H1 (cell line): ENCODE data around the gene RGCC. TPM values are rescaled to one million over a fixed set of nuclear protein-coding genes. Genes with fewer than 3 reads are reported as not detected.

Experiments
- CTCF ChIA-PET: fragments of 300-600 bp; sonication (Branson Sonifier 250); formaldehyde crosslinking; loops from one replicate; lab custom pipeline; 2021; ENCODE audit not compliant: partially characterized antibody; lab: Charles Lee
- POLR2A ChIA-PET: fragments of 300-600 bp; sonication (Branson Sonifier 250); formaldehyde crosslinking; loops from one replicate; lab custom pipeline; 2021; ENCODE audit warnings: inconsistent platforms; ENCODE audit not compliant: partially characterized antibody; lab: Charles Lee
- DNase-seq, 2 experiments: peaks; one replicate each; pipeline versions ENCODE4 v3.0.0 to v3.0.0-alpha.2; 2010 to 2022; ENCODE audit warnings: low spot score in 2 of 2, low read depth in 1 of 2, mixed read lengths in 1 of 2
- FAIRE-seq: peaks from 2 replicates; lab custom pipeline; 2011; peaks lifted over from hg19 to GRCh38; lab: Jason Lieb, UNC
- H2AFZ ChIP-seq: 2 replicates; pipeline ENCODE4 v1.8.1; 2012; ENCODE audit warnings: low read length, inconsistent platforms
- H2AK5ac ChIP-seq: 2 replicates; pipeline ENCODE4 v1.6.1; 2013; ENCODE audit warnings: low read depth, low read length
- H2BK120ac ChIP-seq: replicated peaks from 2 replicates; pipeline ENCODE3; 2013; ENCODE audit warnings: low read depth, low read length, inconsistent platforms
- H2BK12ac ChIP-seq: 2 replicates; pipeline ENCODE4 v1.6.1; 2013; ENCODE audit warnings: low read depth, low read length
- H2BK15ac ChIP-seq: 2 replicates; pipeline ENCODE4 v1.6.1; 2013; ENCODE audit warnings: low read length
- H2BK20ac ChIP-seq: 2 replicates; pipeline ENCODE4 v1.6.1; 2013; ENCODE audit warnings: low read length
- H2BK5ac ChIP-seq: 2 replicates; pipeline ENCODE4 v1.6.1; 2013; ENCODE audit warnings: low read depth, low read length
- H3K14ac ChIP-seq: 2 replicates; pipeline ENCODE4 v1.6.1; 2013; ENCODE audit warnings: inconsistent platforms; ENCODE audit not compliant: insufficient read length
- H3K18ac ChIP-seq: 2 replicates; pipeline ENCODE4 v1.6.1; 2013; ENCODE audit warnings: low read length; ENCODE audit errors: extremely low read depth
- H3K23ac ChIP-seq: 2 replicates; pipeline ENCODE4 v1.6.1; 2013; ENCODE audit warnings: inconsistent platforms; ENCODE audit not compliant: insufficient read length
- H3K23me2 ChIP-seq: 2 replicates; pipeline ENCODE4 v1.6.1; 2013; ENCODE audit warnings: low read depth, low read length
- H3K27ac ChIP-seq: 2 replicates; pipeline ENCODE4 v1.6.1; 2011; ENCODE audit warnings: low read depth, low read length, inconsistent platforms
- H3K27me3 ChIP-seq, 4 experiments: replicated peaks in 1 of 4; 1 replicate in 1 of 4; 2 replicates in 3 of 4; pipeline versions ENCODE4 v1.6.1 to v1.8.1; 2011 to 2013; ENCODE audit warnings: low read length in 3 of 4, mild to moderate bottlenecking in 3 of 4, inconsistent platforms in 2 of 4, mixed read lengths in 2 of 4, moderate library complexity in 1 of 4; ENCODE audit not compliant: control insufficient read depth in 3 of 4, insufficient read depth in 3 of 4; ENCODE audit errors: extremely low read depth in 1 of 4
- H3K36me3 ChIP-seq, 4 experiments: 2 replicates each; pipeline versions ENCODE4 v1.6.1 to v1.8.1; 2011 to 2013; ENCODE audit warnings: mild to moderate bottlenecking in 4 of 4, low read length in 3 of 4, moderate library complexity in 2 of 4, control low read depth in 1 of 4, inconsistent platforms in 1 of 4; ENCODE audit not compliant: insufficient read depth in 4 of 4, control insufficient read depth in 2 of 4
- H3K4ac ChIP-seq: replicated peaks from 2 replicates; pipeline ENCODE3; 2013; ENCODE audit warnings: low read length, low read depth, mixed read lengths, inconsistent platforms; ENCODE audit not compliant: insufficient read length
- H3K4me1 ChIP-seq, 4 experiments: replicated peaks in 1 of 4; 1 replicate in 1 of 4; 2 replicates in 3 of 4; pipeline versions ENCODE4 v1.6.1 to v1.8.1; 2011 to 2013; ENCODE audit warnings: low read length in 3 of 4, inconsistent platforms in 2 of 4, mixed read lengths in 1 of 4; ENCODE audit not compliant: insufficient read depth in 4 of 4, control insufficient read depth in 3 of 4
- H3K4me2 ChIP-seq, 2 experiments: 2 replicates each; pipeline versions ENCODE4 v1.6.1 to v1.8.1; 2011 to 2013; ENCODE audit warnings: low read depth in 2 of 2, low read length in 2 of 2, control low read depth in 1 of 2, inconsistent platforms in 1 of 2, mild to moderate bottlenecking in 1 of 2; ENCODE audit not compliant: insufficient read depth in 1 of 2
- H3K4me3 ChIP-seq, 4 experiments: fragments of 200-600, 300-600 bp in 1 of 4; sonication (generic), shearing (Covaris generic), sonication (Bioruptor Twin) in 1 of 4; 2 replicates each; pipeline versions ENCODE4 v1.5.1 to v1.8.1; 2011 to 2016; ENCODE audit warnings: low read length in 4 of 4, low read depth in 3 of 4, control low read depth in 2 of 4, inconsistent platforms in 2 of 4, mild to moderate bottlenecking in 2 of 4, mixed read lengths in 1 of 4, moderate library complexity in 1 of 4; ENCODE audit not compliant: insufficient read depth in 2 of 4; ENCODE audit errors: extremely low read depth in 1 of 4
- H3K56ac ChIP-seq: replicated peaks from 2 replicates; pipeline ENCODE3; 2013; ENCODE audit warnings: low read depth, mild to moderate bottlenecking, mixed read lengths, low read length, inconsistent platforms; ENCODE audit not compliant: insufficient read length
- H3K79me1 ChIP-seq: 2 replicates; pipeline ENCODE4 v1.6.1; 2013; ENCODE audit warnings: low read depth, low read length, control low read depth
- H3K79me2 ChIP-seq, 2 experiments: 2 replicates each; pipeline versions ENCODE4 v1.6.1 to v1.8.1; 2012 to 2013; ENCODE audit warnings: low read length in 2 of 2, mild to moderate bottlenecking in 2 of 2, inconsistent platforms in 1 of 2; ENCODE audit not compliant: insufficient read depth in 2 of 2, control insufficient read depth in 1 of 2
- H3K9ac ChIP-seq, 4 experiments: replicated peaks in 1 of 4; 1 replicate in 1 of 4; 2 replicates in 3 of 4; pipeline versions ENCODE4 v1.6.1 to v1.8.1; 2011 to 2013; ENCODE audit warnings: low read depth in 3 of 4, low read length in 3 of 4, control low read depth in 2 of 4, mild to moderate bottlenecking in 2 of 4, moderate library complexity in 2 of 4, inconsistent platforms in 1 of 4; ENCODE audit errors: extremely low read depth in 1 of 4
- H3K9me3 ChIP-seq, 2 experiments: 2 replicates each; pipeline versions ENCODE4 v1.6.1 to v1.8.1; 2012 to 2013; ENCODE audit warnings: mild to moderate bottlenecking in 2 of 2, moderate library complexity in 2 of 2, control low read depth in 1 of 2, inconsistent platforms in 1 of 2, low read depth in 1 of 2, low read length in 1 of 2, mixed read lengths in 1 of 2; ENCODE audit not compliant: insufficient read depth in 2 of 2
- H4K20me1 ChIP-seq, 2 experiments: replicated peaks in 1 of 2; 2 replicates each; pipeline versions ENCODE3 to v1.8.1; 2011 to 2013; ENCODE audit warnings: inconsistent platforms in 2 of 2, low read length in 2 of 2, mild to moderate bottlenecking in 1 of 2; ENCODE audit not compliant: insufficient read depth in 2 of 2, control insufficient read depth in 1 of 2
- H4K5ac ChIP-seq: 2 replicates; pipeline ENCODE4 v1.6.1; 2013; ENCODE audit warnings: low read length, low read depth, mixed read lengths, inconsistent platforms; ENCODE audit not compliant: insufficient read length
- H4K8ac ChIP-seq: 2 replicates; pipeline ENCODE4 v1.8.0; 2013; ENCODE audit warnings: mild to moderate bottlenecking, moderate library complexity, low read length, inconsistent platforms; ENCODE audit not compliant: insufficient read depth; ENCODE audit errors: extremely low read depth
- H4K91ac ChIP-seq: replicated peaks from 2 replicates; pipeline ENCODE3; 2013; ENCODE audit warnings: low read length, mixed read lengths, inconsistent platforms; ENCODE audit not compliant: insufficient read length
- ATF2 ChIP-seq: IDR thresholded peaks from 2 replicates; pipeline ENCODE4 v1.6.1; 2012; ENCODE audit warnings: low read length, inconsistent platforms
- CTCF ChIP-seq, 3 experiments: IDR thresholded peaks; 1 replicate in 2 of 3; 2 replicates in 1 of 3; pipeline versions ENCODE4 v1.5.1 to v1.6.1; 2011; ENCODE audit warnings: low read length in 3 of 3, mild to moderate bottlenecking in 3 of 3, inconsistent platforms in 2 of 3, low read depth in 1 of 3, moderate library complexity in 1 of 3; ENCODE audit not compliant: insufficient read depth in 1 of 3; ENCODE audit errors: control extremely low read depth in 1 of 3
- E2F6 ChIP-seq: IDR thresholded peaks from 2 replicates; pipeline ENCODE4 v1.6.1; 2012; ENCODE audit warnings: inconsistent platforms
- POLR2AphosphoS5 ChIP-seq: IDR thresholded peaks from 2 replicates; pipeline ENCODE4 v1.6.1; 2011; ENCODE audit warnings: low read depth, low read length
- POU5F1 ChIP-seq: IDR thresholded peaks from 2 replicates; pipeline ENCODE4 v1.6.1; 2011; ENCODE audit warnings: low read depth, mild to moderate bottlenecking, low read length, moderate library complexity
- RFX5 ChIP-seq: IDR thresholded peaks from 2 replicates; pipeline ENCODE4 v1.6.1; 2011; ENCODE audit warnings: low read depth, low read length, improper control_type of control experiment, borderline replicate concordance
- RNF2 ChIP-seq: fragments of 200-900, 300-1000 bp; sonication (generic); IDR thresholded peaks from 2 replicates; pipeline ENCODE4 v1.7.1; 2016; ENCODE audit warnings: borderline replicate concordance, low read depth, mild to moderate bottlenecking, antibody characterized with exemption, low read length; ENCODE audit not compliant: poor library complexity, severe bottlenecking; ENCODE audit errors: missing control alignments
- WGBS, 2 experiments: shearing (Covaris generic) in 1 of 2; methylation state at CpG; one replicate each; pipeline versions ENCODE4 v1.1.6 to v1.1.7; 2013 to 2015; ENCODE audit warnings: low lambda C conversion rate in 2 of 2, mixed read lengths in 2 of 2, inconsistent platforms in 1 of 2, low coverage in 1 of 2, missing lambda C conversion rate in 1 of 2; ENCODE audit not compliant: insufficient replicate concordance in 2 of 2, insufficient coverage in 1 of 2, insufficient read length in 1 of 2; ENCODE audit errors: extremely low coverage in 1 of 2, missing lambda C conversion rate in 1 of 2; 5-methylcytosine and 5-hydroxymethylcytosine counted together
- polyA plus RNA-seq, 7 experiments: library from polyadenylated mRNA; depleted of rRNA in 3 of 7; stranded (reverse) in 5 of 7; unstranded in 2 of 7; fragments of >200 nt in 5 of 7; fragments of 200-250 nt in 2 of 7; gene quantifications; 1 replicate in 5 of 7; 2 replicates in 1 of 7; 4 replicates in 1 of 7; pipeline versions ENCODE4 v1.2.1 to v1.2.3, GENCODE V29; 2011 to 2013; ENCODE audit warnings: missing spikeins in 2 of 7, mixed read lengths in 2 of 7
- total RNA-seq: library from RNA; stranded (reverse); fragmentation: NEBNext Ultra II Directional; extraction: Animal tissue kit (Norgen Biotek cat#: 25700); gene quantifications from 2 replicates; pipeline ENCODE4 v1.2.1, GENCODE V29; 2021

Gene RGCC
- total and polyA plus RNA-seq, 2 of the 8 experiments (the other 6 are each of a cell fraction or from before 2014, with no cell fraction given) = 0.41 TPM; not detected in 1

- peaks cover 3% of the 10 kb centered on the region in 2 experiments for H4K20me1 ChIP-seq
- FAIRE-seq = no peak
- no peak overlapping the region for H3K56ac ChIP-seq
- no peak overlapping the region for H4K5ac ChIP-seq
- H2BK20ac ChIP-seq = no peak overlapping the region
- no peak overlapping the region; the same call in 1 of the 2 replicates for H2AK5ac ChIP-seq
- no peak overlapping the region for H3K4me2 ChIP-seq
- no peaks in the 10 kb centered on the region for H3K79me2 ChIP-seq
- H3K4me3 ChIP-seq = no peak overlapping the region
- peaks cover 0 to 3% (median under 1%) of the 10 kb centered on the region in 4 experiments; a peak in 2 of 7 replicates for H3K4me1 ChIP-seq
- H3K14ac ChIP-seq = no peak overlapping the region
- 90% methylated on average over 20 of the region's 22 CpGs; no CpG with 5 or more reads in 1 of the 2 experiments for WGBS, 2 experiments
- no peak overlapping the region for H2BK15ac ChIP-seq
- no peak overlapping the region for H3K27ac ChIP-seq
- ChIA-PET CTCF (no interaction called here), POLR2A (no interaction called here)
- H4K91ac ChIP-seq = no peak overlapping the region
- H4K8ac ChIP-seq = no peak overlapping the region
- no peaks in the 10 kb centered on the region for H3K36me3 ChIP-seq
- H2BK12ac ChIP-seq = no peak overlapping the region
- H3K9me3 ChIP-seq = no peaks in the 10 kb centered on the region
- H3K23me2 ChIP-seq = peaks cover 9% of the 10 kb centered on the region; the same call in 1 of the 2 replicates
- H2BK5ac ChIP-seq = no peak overlapping the region
- H3K79me1 ChIP-seq = no peaks in the 10 kb centered on the region
- TF ChIP-seq E2F6 (no peak), POLR2AphosphoS5 (no peak), POU5F1 (no peak), RFX5 (no peak), RNF2 (no peak), CTCF (IDR thresholded peaks at IDR 0.05; ENCODE audit: control extremely low read depth in 1 of 3, insufficient read depth in 1 of 3, low read depth in 1 of 3, low read length in 3 of 3) (no peak), ATF2 (no peak)
- no peak overlapping the region for H2AFZ ChIP-seq
- H2BK120ac ChIP-seq = no peak overlapping the region
- no peak overlapping the region for H3K23ac ChIP-seq
- no peak overlapping the region for H3K18ac ChIP-seq
- no peak overlapping the region for H3K4ac ChIP-seq
- no peak for DNase-seq
- H3K27me3 ChIP-seq = peaks cover 29 to 45% (median 42%) of the 10 kb centered on the region in 4 experiments
- H3K9ac ChIP-seq = no peak overlapping the region
These were observed 3.2 kb upstream of the RGCC start for GRCh38 chr13:41454170-41454569.
